ENCODE results near the gene HES7.

HES7 gene

DNA sequence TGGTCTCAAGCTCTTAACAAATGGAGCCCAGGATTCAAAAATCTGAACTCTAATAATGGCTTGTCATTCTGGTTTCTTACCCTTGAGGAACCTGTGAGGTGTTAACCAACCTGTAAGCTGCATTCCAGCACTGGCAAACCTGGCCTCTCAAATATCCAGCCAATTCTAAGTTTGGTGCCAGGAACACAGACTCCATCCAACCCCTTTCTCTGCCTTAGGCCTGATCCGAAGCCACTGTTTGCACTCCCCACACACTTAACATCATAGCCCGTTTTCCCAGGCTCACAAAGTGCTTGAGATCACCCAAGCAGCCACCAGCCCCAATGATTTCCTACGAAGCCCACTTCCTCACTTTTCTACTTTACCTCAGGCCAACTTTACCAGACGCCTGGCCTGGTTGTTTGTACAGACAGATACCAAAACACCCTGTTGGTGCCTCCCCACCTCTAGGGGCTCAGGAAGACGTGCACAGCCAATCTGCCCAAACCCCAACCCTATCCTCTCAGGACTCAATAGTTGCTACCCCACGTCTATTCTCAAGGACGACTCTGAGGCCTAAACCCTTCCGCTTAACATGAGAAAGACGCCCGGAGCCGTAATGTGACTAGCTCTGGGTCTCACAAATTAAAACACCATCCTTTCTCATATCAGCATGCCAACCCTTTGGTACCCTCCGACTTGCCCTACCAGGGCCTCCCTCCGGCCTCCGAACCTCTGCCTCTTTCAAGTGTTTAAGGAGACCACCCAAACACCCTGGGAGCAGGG, 31.5 kb upstream of the HES7 start:
- in situ Hi-C loops (cut with HindIII; ENCODE audit: low sequenced_read_pairs): no loop called here

DNA sequence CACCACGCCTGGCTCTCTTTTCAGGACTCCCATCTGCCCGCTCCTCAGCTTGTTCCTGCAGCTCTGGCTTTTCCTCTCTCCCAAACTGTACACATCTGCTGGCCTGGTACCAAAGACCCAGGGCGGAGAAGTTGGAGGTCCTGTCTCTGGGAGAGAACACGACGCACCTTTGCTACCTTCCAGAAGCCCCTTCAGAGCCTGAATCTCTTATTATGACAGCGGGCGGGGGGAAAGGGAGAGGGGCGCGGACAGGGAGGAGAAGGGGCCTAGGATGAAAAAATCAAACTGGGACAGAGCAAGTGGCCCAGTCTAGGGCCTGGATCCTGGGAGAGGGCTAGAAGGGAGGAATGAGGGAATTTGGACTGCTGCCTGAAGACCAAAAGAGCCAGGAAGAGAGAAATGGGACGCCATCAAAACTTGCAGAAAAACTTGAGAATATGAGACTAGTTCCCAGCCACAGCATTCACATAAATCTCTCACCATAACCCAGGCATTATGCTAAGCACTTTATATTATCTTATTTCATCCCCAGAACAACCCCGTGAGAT, 30.8 kb upstream of the HES7 start:
- in situ Hi-C loops (cut with HindIII; ENCODE audit: low sequenced_read_pairs): no loop called here

DNA sequence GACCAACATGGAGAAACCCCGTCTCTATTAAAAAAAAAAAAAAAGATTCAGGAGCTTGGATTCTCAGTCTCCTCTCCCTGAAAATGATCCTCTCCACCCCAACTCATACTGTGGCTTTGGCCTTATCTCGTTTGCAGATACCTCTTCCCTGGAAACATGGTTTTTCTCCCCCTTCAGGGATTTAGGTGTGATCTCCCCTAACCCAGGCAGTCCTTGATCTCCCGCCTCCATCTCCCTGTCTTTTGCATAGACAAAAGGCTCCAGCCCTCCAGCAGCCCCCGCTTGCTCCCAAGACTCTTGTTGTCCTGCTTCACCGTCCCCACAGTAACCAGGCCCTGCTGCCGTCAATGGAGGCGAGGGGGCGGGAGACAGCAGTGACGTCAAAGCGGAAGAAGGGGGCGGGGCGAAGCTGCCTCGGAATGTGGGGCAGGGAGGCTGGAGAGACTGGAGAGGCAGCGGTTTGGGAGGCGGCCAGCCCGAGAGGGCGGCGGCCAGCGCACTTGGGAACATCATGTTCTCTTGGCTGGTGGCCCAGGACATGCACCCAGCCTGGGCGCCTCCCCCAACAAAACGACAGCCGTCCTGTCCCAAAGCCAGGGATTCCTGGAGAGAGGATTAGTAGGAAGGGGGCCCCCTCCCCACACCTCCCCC, 30.2 kb upstream of the HES7 start:
- in situ Hi-C loops (cut with HindIII; ENCODE audit: low sequenced_read_pairs): no loop called here

- in situ Hi-C loops (cut with HindIII; ENCODE audit: low sequenced_read_pairs): no loop called here
These were observed 29.6 kb upstream of the HES7 start for GRCh38 chr17:8153525-8153956.

GRCh38 chr17:8153031-8153451, 29.1 kb upstream of the HES7 start:
- in situ Hi-C loops (cut with HindIII; ENCODE audit: low sequenced_read_pairs): no loop called here

DNA sequence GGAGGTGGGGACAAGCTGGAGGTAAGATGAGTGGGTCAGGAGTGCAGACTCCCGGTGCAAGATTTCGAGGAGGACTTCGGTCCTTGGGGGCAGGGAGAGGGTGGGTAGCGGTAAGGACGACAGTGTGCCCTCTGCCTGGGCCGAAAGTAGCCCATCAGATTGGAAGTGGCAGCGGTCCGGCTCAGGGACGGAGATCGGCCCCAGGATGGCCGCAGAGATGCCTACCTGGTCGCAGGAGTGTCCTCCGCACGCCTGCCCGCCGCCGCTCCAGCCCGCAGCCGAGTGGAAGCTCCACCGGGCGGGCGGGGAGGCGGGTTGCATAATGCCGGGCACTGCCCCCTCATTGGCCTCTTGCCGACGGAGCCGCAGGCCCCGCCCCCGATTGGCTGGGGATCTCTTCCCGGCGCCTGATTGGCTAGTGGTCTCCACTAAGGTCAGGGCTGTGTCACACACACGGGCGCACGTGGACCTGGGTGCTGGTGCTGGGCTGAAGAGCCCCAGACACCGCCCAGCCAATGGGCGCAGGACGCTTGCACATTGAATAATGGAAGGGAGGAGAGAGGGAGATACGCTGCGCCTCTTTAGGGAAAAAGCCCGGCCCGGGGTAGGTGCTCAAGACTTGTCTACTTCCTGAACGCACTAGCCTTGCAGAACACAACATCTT, 28.3 kb upstream of the HES7 start, which contains the start of gene PER1:
PER1 (minus strand) TSS at position 293 of the 664 bp plus-strand sequence. CDS start 1,698 bp downstream, outside the sequence.
- in situ Hi-C loops (cut with HindIII; ENCODE audit: low sequenced_read_pairs): no loop called here

DNA sequence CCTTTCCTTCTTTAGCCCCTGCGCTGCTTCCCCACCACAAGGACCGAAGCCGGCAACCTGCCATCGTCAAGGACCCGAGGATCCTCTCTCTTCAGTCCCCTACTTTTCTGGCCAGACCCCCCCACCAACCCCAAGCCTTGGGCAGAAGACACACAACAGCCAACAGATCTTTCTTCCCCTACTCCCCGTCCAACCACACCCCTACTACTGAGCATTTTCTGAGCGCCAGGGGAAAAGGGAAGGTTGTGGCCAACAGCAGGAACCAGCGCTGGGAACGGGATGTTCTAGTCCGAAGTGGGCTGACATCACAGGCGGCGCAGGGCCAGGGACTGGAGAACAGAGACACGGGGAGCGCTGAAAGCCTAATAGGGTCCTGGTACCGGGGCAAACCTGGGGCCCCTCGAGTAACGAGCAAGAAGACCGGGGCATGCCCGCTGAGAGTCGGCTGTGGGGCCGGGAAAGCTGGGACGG, 27.8 kb upstream of the HES7 start:
- in situ Hi-C loops (cut with HindIII; ENCODE audit: low sequenced_read_pairs): no loop called here

DNA sequence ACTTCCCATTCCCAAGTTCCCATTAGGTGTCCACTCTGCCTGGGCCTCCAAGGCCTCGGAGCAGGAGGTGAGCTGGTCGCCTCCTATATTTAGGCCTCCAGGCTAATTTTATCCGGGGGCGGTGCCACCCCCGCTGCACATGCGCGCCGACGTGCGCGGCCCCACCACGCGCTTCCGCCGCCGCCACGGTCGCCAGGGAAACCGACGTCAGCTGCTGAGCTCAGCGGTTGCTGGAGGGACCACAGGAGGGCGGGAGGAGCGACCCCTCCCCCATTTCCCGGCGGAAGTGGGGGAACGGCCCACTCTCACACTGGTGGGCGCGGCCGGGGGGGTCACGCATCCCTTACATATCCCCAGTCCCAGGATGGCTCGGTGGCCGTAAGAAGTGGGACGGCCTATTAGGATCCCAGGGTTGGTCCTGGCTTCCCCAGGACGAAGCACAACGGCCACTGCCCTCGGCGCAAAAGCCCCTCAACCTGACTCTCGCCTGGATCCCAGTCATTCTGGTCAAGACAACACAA, 27.3 kb upstream of the HES7 start:
- in situ Hi-C loops (cut with HindIII; ENCODE audit: low sequenced_read_pairs): no loop called here

- in situ Hi-C loops (cut with HindIII; ENCODE audit: low sequenced_read_pairs): no loop called here
These were observed 26.6 kb upstream of the HES7 start for GRCh38 chr17:8150194-8151119.

- in situ Hi-C loops (cut with HindIII; ENCODE audit: low sequenced_read_pairs): no loop called here
These were observed 25.7 kb upstream of the HES7 start for GRCh38 chr17:8149419-8150193.

DNA sequence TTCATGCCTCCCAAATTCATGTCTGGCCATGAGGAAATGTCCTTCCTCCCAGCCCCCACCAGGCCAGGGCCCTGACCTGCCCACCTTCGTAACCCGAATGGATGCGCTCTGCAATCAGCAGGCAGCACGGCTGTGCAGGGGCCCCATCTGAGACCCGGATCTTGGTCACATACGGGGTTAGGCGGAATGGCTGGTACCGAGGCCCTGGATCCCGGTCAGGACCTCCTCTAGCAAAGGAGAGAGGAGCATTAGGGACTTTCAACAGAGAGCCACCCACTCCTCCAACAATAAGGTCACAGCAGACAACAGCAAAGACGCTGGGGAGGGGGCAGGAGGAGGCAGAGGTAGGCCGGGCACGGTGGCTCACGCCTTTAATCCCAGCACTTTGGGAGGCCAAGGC, 24.7 kb upstream of the HES7 start:
- in situ Hi-C loops (cut with HindIII; ENCODE audit: low sequenced_read_pairs): no loop called here

- in situ Hi-C loops (cut with HindIII; ENCODE audit: low sequenced_read_pairs): no loop called here
These were observed 24.0 kb upstream of the HES7 start for GRCh38 chr17:8147805-8148404.

DNA sequence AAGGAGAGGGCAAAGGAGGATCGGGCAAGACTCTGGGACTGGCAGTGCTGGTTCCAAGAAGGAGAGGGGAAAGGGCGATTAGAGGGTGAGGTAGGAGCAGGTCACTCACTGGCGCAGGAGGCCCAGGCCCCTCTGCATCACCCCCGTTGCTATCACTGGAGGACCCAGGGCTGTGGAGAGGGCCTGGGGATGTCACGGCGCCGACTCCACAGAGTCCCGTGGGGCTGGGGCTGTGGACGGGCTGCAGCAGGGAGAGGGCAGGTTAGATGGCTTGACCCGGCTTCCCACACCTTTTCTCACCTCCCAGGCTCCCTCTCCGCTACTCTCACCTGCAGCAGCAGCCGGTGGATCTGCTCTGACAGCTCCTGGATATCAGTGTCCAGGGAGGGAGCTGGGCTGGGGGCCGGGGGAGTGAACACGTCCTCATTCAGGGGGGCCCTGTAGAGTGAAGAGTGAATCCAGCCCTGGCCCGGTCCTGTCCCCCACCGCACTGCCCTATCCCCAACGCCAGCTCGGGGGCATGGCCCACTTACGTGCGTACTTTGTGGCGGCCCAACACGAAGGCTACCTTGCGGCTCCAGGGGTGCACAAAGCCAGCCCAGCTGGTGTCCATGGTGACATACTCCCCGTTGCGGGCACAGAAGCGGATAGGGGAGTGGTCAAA, 23.4 kb upstream of the HES7 start:
- in situ Hi-C loops (cut with HindIII; ENCODE audit: low sequenced_read_pairs): no loop called here

DNA sequence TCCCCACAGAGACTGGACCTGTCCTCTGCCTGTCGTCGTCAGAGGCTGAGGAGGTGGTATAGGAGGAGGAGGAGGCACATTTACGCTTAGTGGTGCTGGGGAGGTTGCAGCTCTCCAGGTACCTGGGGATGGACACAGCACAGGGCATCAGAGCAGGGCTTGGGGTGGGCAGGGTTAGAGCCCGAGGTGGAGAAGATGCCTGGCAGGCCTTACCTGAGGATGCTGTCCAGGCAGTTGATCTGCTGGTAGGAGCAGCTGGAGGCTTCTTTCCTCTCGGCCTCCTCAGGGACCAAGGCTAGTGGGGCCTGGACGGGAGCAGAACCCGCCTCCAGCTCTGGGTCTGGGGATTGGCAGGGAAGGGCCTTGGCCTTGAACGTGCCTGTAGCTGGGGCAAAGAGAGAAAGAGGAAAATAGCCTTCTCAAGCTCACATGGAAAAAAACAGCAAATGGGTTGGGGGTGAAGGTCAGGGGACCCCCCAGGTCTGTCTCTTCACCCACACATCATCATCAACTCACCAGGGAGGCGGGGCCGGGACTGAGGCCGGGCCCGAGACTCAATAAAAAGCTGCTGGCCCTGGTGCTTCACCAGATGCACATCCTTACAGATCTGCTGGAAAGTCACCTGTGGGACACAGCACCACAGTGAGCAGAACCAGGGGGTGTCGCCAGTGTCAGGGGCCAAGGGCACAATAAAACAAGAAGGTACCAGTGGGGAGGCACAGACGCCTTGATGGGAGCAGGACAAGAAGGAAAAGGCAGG, 22.7 kb upstream of the HES7 start:
- in situ Hi-C loops (cut with HindIII; ENCODE audit: low sequenced_read_pairs): no loop called here

DNA sequence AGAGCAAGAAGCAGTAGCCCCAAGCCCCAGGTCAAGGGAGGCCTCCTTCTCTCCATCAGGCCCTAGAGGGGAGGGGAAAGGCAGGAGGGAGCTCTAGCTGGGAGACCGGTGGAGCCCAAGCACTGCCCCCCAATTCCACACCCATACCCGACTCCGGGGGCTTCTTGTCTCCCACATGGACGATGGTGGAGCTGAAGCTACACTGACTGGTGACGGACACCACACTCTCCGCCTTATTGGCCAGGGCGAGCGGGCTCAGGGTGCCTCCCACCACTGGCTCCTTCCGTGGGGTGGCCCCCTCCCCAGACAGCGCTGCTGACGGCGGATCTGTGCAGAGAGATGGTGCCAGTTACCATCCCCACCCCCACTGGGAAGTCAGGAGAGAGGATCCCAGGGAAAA, 21.9 kb upstream of the HES7 start:
- in situ Hi-C loops (cut with HindIII; ENCODE audit: low sequenced_read_pairs): no loop called here

DNA sequence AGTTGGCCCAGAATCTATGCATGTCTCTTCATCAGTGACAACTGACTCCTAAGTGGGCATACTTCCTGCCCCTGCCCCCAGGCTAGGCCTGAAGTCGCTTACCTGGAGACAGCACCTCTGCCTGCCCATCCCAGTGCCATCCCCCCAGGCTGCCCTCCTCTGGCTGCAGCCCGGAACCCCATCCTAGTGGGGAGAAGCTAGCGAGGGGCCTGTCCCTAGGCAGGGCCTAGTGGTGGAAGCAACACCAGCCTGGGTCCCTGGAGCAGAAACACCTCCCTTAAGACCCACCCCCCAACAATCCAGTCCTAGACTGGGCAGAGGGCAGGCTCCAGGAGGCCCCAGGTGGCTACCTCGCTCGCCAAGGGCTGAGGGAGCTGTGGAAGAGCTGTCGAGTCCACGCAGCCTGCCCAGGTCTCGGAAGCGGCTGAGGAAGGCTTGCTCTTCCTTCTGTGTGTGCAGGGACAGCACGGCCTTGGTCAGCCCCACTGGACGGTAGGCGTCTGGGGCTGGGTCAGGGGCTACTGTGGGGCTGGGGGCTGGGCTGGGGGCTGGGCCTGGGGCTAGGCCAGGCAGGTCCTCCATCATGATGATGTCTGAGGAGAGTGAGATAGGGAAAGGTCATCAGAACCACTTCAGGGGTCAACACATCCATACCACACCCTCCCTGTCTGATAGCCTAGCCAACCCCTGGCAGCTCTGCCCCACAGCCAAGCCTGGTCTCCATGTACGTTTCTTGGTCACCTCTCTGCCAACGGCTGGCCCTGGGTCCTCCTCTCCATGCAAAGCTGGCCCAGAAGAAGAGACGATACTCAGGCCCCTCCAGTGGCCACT, 20.7 kb upstream of the HES7 start:
- in situ Hi-C loops (cut with HindIII; ENCODE audit: low sequenced_read_pairs): no loop called here
